HG03139 (cell line): Measurements from ENCODE around the gene DVL2.

ENCODE experiments used
- ATAC-seq: cut with Tn5 transposase; IDR thresholded peaks from one replicate; pipeline ENCODE4 v1.9.1; 2021; ENCODE audit not compliant: unreplicated experiment

DVL2 gene

DNA sequence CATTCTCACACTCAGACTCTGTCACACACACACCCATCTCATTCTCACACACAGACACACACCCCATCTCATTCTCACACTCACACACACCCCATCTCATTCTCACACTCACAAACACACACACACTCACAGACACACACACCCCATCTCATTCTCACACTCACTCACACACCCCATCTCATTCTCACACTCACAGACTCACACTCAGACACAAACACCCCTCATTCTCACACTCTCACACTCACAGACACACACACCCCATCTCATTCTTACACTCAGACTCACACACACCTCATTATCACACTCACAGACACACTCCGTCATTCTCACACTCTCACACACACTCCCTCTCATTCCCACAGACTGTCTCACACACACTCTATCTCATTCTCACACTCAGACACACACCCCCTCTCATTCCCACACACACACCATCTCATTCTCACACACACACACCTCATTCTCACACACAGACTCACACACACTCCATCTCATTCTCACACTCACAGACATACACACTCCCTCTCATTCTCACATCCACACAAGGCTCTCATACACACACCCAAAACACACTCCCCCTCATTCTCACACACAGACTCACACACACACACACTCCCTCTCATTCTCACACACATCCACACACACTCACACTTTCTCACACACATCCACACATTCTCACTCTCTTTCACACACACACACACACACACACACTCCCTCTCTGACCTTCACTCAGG lies 58.0 kb downstream of the DVL2 start:
- no peak for ATAC-seq
